K562 (cell line): ENCODE data around the gene ALK. TPM values are rescaled to one million over a fixed set of nuclear protein-coding genes. Genes with fewer than 3 reads are reported as not detected.

ENCODE experiments used
- ATAC-seq: fragments of 200-7000 bp; cut with Tn5 transposase; 3 replicates; pipeline ENCODE4 v1.9.1; 2020; ENCODE audit warnings: moderate library complexity
- BruUV-seq: library from RNA; stranded (reverse); fragments of 400-500 nt; replicated peaks from 2 replicates; lab custom pipeline; 2021; lab: Mats Ljungman, UMichigan
- CTCF ChIA-PET: fragments of 300-600 bp; formaldehyde crosslinking; extraction: SDS; loops from one replicate; lab custom pipeline; 2021; ENCODE audit warnings: low intra/inter-chr PET ratio; lab: Yijun Ruan, JAX
- POLR2A ChIA-PET: fragments of 300-600, 350-650 bp; sonication (Branson Sonifier 250); formaldehyde crosslinking; extraction: SDS; loops from one replicate; lab custom pipeline; 2021; ENCODE audit warnings: antibody characterized with exemption, inconsistent platforms; lab: Yijun Ruan, JAX
- DNase-seq, 4 experiments: peaks; one replicate each; pipeline versions ENCODE4 v3.0.0 to v3.0.0-alpha.2; 2011 to 2018; ENCODE audit warnings: low spot score in 3 of 4, mixed read lengths in 3 of 4; ENCODE audit errors: extremely low read depth in 1 of 4
- FAIRE-seq: peaks from 2 replicates; lab custom pipeline; 2011; peaks lifted over from hg19 to GRCh38; lab: Jason Lieb, UNC
- H2AFZ ChIP-seq: 2 replicates; pipeline ENCODE4 v1.6.0; 2011; ENCODE audit warnings: low read depth, low read length, control low read depth, inconsistent platforms
- H3K27ac ChIP-seq: fragments of 200-600 bp; 3 replicates; pipeline ENCODE4 v1.8.0; 2011; ENCODE audit warnings: low read depth, mild to moderate bottlenecking, control low read depth, inconsistent platforms, low read length, moderate library complexity, mixed read lengths; ENCODE audit errors: extremely low read depth
- H3K27me3 ChIP-seq, 2 experiments: fragments of 300-600 bp in 1 of 2; 2 replicates in 1 of 2; 3 replicates in 1 of 2; pipeline versions ENCODE4 v1.6.0 to v1.8.0; 2011; ENCODE audit warnings: inconsistent platforms in 2 of 2, low read length in 2 of 2, mild to moderate bottlenecking in 1 of 2, mixed read lengths in 1 of 2, moderate library complexity in 1 of 2; ENCODE audit not compliant: control insufficient read depth in 2 of 2, insufficient read depth in 2 of 2
- H3K36me3 ChIP-seq: fragments of 300-600 bp; 3 replicates; pipeline ENCODE4 v1.8.0; 2011; ENCODE audit warnings: mild to moderate bottlenecking, low read length, inconsistent platforms; ENCODE audit not compliant: control insufficient read depth, insufficient read depth
- H3K4me1 ChIP-seq, 2 experiments: fragments of 200-600 bp in 1 of 2; replicated peaks in 1 of 2; 2 replicates in 1 of 2; 3 replicates in 1 of 2; pipeline versions ENCODE4 v1.5.1 to v1.8.0; 2011; ENCODE audit warnings: inconsistent platforms in 2 of 2, low read length in 2 of 2, mild to moderate bottlenecking in 1 of 2, mixed read lengths in 1 of 2, moderate library complexity in 1 of 2; ENCODE audit not compliant: control insufficient read depth in 2 of 2, insufficient read depth in 2 of 2
- H3K4me2 ChIP-seq: 2 replicates; pipeline ENCODE4 v1.6.1; 2011; ENCODE audit warnings: low read length, control low read depth, inconsistent platforms, mixed read lengths; ENCODE audit not compliant: insufficient read depth
- H3K4me3 ChIP-seq: fragments of 200-600 bp; sonication (generic), shearing (Covaris generic); 2 replicates; pipeline ENCODE4 v1.5.1; 2016; ENCODE audit warnings: control low read depth, inconsistent platforms
- H3K79me2 ChIP-seq: fragments of 200-600 bp; 3 replicates; pipeline ENCODE4 v1.8.0; 2011; ENCODE audit warnings: low read length, inconsistent platforms; ENCODE audit not compliant: control insufficient read depth, insufficient read depth
- H3K9ac ChIP-seq, 2 experiments: 2 replicates each; pipeline versions ENCODE4 v1.6.0 to v1.6.1; 2011; ENCODE audit warnings: low read depth in 2 of 2, low read length in 2 of 2, control low read depth in 1 of 2, inconsistent platforms in 1 of 2, mild to moderate bottlenecking in 1 of 2, mixed read lengths in 1 of 2; ENCODE audit not compliant: insufficient read depth in 1 of 2
- H3K9me1 ChIP-seq: one replicate; pipeline ENCODE4 v1.6.0; 2011; ENCODE audit warnings: inconsistent platforms, mild to moderate bottlenecking, low read length, moderate library complexity; ENCODE audit not compliant: control insufficient read depth, insufficient read depth
- H3K9me3 ChIP-seq: replicated peaks from 2 replicates; pipeline ENCODE4 v1.5.1; 2011; ENCODE audit warnings: low read depth, low read length, inconsistent platforms; ENCODE audit not compliant: control insufficient read depth, insufficient read depth
- H4K20me1 ChIP-seq: replicated peaks from 2 replicates; pipeline ENCODE4 v1.6.1; 2011; ENCODE audit warnings: low read length, inconsistent platforms, mixed read lengths; ENCODE audit not compliant: control insufficient read depth, insufficient read depth
- BRF1 ChIP-seq: IDR thresholded peaks from 3 replicates; pipeline ENCODE4 v1.6.1; 2011; ENCODE audit warnings: borderline replicate concordance, mild to moderate bottlenecking; ENCODE audit not compliant: insufficient read length; ENCODE audit errors: extremely low read depth
- C11orf30 ChIP-seq: fragments of 450-650 bp; IDR thresholded peaks from 2 replicates; pipeline ENCODE4 v1.6.1; 2016; ENCODE audit warnings: low read depth, mild to moderate bottlenecking
- CBX2 ChIP-seq: fragments of 200-600 bp; sonication (generic); IDR thresholded peaks from one replicate; pipeline ENCODE4 v1.6.1; 2012; ENCODE audit warnings: mild to moderate bottlenecking, low read length, inconsistent platforms; ENCODE audit not compliant: insufficient read depth, poor library complexity, severe bottlenecking
- E2F6 ChIP-seq, 2 experiments: IDR thresholded peaks; 2 replicates each; pipeline ENCODE4 v1.6.1; 2011; ENCODE audit warnings: borderline replicate concordance in 1 of 2, control low read depth in 1 of 2, low read depth in 1 of 2, low read length in 1 of 2, mild to moderate bottlenecking in 1 of 2, mixed read lengths in 1 of 2, moderate library complexity in 1 of 2; ENCODE audit not compliant: insufficient read depth in 1 of 2, insufficient read length in 1 of 2, poor library complexity in 1 of 2, severe bottlenecking in 1 of 2; ENCODE audit errors: extremely low read depth in 1 of 2
- HDAC3 ChIP-seq: fragments of 450-650 bp; IDR thresholded peaks from 2 replicates; pipeline ENCODE4 v1.6.1; 2018; ENCODE audit warnings: borderline replicate concordance, mild to moderate bottlenecking, moderate library complexity; ENCODE audit not compliant: partially characterized antibody
- HINFP ChIP-seq: fragments of 450-650 bp; conservative IDR thresholded peaks from 2 replicates; pipeline ENCODE4 v1.6.1; 2016; ENCODE audit warnings: missing genetic modification characterization, low read depth, mild to moderate bottlenecking, control low read depth, missing compliant biosample characterization
- IRF1 ChIP-seq: sonication (generic); formaldehyde crosslinking; IDR thresholded peaks from 2 replicates; pipeline ENCODE4 v1.8.0; 2022; ENCODE audit warnings: missing genetic modification reagents, mild to moderate bottlenecking, borderline replicate concordance
- MCM2 ChIP-seq: fragments of 450-650 bp; IDR thresholded peaks from 2 replicates; pipeline ENCODE4 v1.6.1; 2017; ENCODE audit warnings: low read depth, mild to moderate bottlenecking
- NUFIP1 ChIP-seq: fragments of 450-650 bp; IDR thresholded peaks from 2 replicates; pipeline ENCODE4 v1.6.1; 2018; ENCODE audit not compliant: partially characterized antibody
- RBM17 ChIP-seq: fragments of 200-400 bp; formaldehyde crosslinking; IDR thresholded peaks from 2 replicates; pipeline ENCODE4 v1.6.1; 2017; ENCODE audit warnings: low read depth, mild to moderate bottlenecking, low read length, borderline replicate concordance
- SAP30 ChIP-seq: fragments of 200-600 bp; sonication (generic); IDR thresholded peaks from 2 replicates; pipeline ENCODE4 v1.6.1; 2012; ENCODE audit warnings: borderline replicate concordance, low read depth, mild to moderate bottlenecking, moderate library complexity, low read length, control low read depth, inconsistent platforms; ENCODE audit not compliant: insufficient read depth, poor library complexity, severe bottlenecking
- SNAPC5 ChIP-seq: fragments of 250-450 bp; sonication (Bioruptor Pico); IDR thresholded peaks from 2 replicates; pipeline ENCODE4 v1.8.0; 2021; ENCODE audit warnings: moderate library complexity, mild to moderate bottlenecking, inconsistent platforms
- TEAD2 ChIP-seq: fragments of 450-650 bp; IDR thresholded peaks from 2 replicates; pipeline ENCODE4 v1.6.1; 2016; ENCODE audit warnings: missing genetic modification characterization, control low read depth, missing compliant biosample characterization
- THAP7 ChIP-seq: fragments of 250-450 bp; sonication (Bioruptor Pico); IDR thresholded peaks from 2 replicates; pipeline ENCODE4 v1.5.0; 2021
- ZKSCAN3 ChIP-seq: fragments of 250-450 bp; sonication (Bioruptor Pico); IDR thresholded peaks from 2 replicates; pipeline ENCODE4 v1.4.0; 2020
- ZNF778 ChIP-seq: fragments of 450-650 bp; formaldehyde crosslinking; IDR thresholded peaks from 2 replicates; pipeline ENCODE4 v1.4.0; 2020; ENCODE audit warnings: mild to moderate bottlenecking, moderate library complexity
- WGBS: fragments of 100-300 bp; shearing (Covaris generic); methylation state at CpG from one replicate; pipeline ENCODE4 v1.1.6; 2016; ENCODE audit warnings: low coverage, mixed read lengths; ENCODE audit not compliant: insufficient coverage; ENCODE audit errors: missing lambda C conversion rate; 5-methylcytosine and 5-hydroxymethylcytosine counted together
- in situ Hi-C: fragments of 300-500 bp; cut with MboI; formaldehyde crosslinking; loops from 4 replicates; pipeline ENCODE4 v1.15.0; 2018; ENCODE audit warnings: inconsistent platforms, mixed read lengths
- intact Hi-C: fragments of 100-400 bp; cut with micrococcal nuclease; formaldehyde crosslinking; loops from 2 replicates; pipeline ENCODE4 v1.14.2; 2022
- polyA plus RNA-seq, 8 experiments: library from polyadenylated mRNA; depleted of rRNA in 4 of 8; stranded (reverse) in 5 of 8; unstranded in 3 of 8; fragments of >200 nt; fragmentation: Nextera tagmentation in 2 of 8; fragmentation: Illumina TruSeq in 1 of 8; extraction: Ambion mirVana in 2 of 8; extraction: Trizol in 1 of 8; gene quantifications; 2 replicates each; pipeline versions ENCODE4 v1.2.1 to v1.2.3, GENCODE V29; 2011 to 2014; ENCODE audit warnings: inconsistent platforms in 1 of 8, missing spikeins in 1 of 8
- total RNA-seq, 7 experiments: library from RNA; depleted of rRNA in 6 of 7; stranded (reverse); fragments of >200 nt in 6 of 7; fragmentation: Illumina TruSeq in 2 of 7; extraction: Trizol in 2 of 7; gene quantifications; 2 replicates each; pipeline versions ENCODE4 v1.2.1 to v1.2.3, GENCODE V29; 2011 to 2021; ENCODE audit warnings: low replicate concordance in 1 of 7

The ALK gene
- total and polyA plus RNA-seq, 9 of the 15 experiments (the other 6 are each of a cell fraction or from before 2014, with no cell fraction given): not detected

GRCh38 chr2:29448096-29448688, 473.2 kb downstream of the ALK start (continued):
- TF ChIP-seq SNAPC5 (CRISPR knock-in tag) (no peak), IRF1 (CRISPR knock-in tag) (no peak), SAP30 (no peak), BRF1 (no peak), HDAC3 (no peak), C11orf30 (no peak), CBX2 (no peak)

- ATAC-seq (no peak), DNase-seq (no peak), FAIRE-seq (no peak)
- Histone ChIP-seq H4K20me1 (no peaks in the 10 kb centered on the region; the same call in 1 of the 2 replicates), H3K79me2 (no peaks in the 10 kb centered on the region), H3K27ac (no peak overlapping the region), H3K4me2 (no peak overlapping the region), H2AFZ (no peak overlapping the region), H3K4me3 (no peak overlapping the region), H3K9me3 (no peaks in the 10 kb centered on the region), H3K27me3 (no peaks in the 10 kb centered on the region; a peak in 2 of 5 replicates), H3K36me3 (no peaks in the 10 kb centered on the region), H3K9ac (no peak overlapping the region), H3K9me1 (no peaks in the 10 kb centered on the region), H3K4me1 (no peaks in the 10 kb centered on the region)
- BruUV-seq: no TSS peak
- intact Hi-C loops: no loop called here
- CTCF ChIA-PET: no interaction called here
- POLR2A ChIA-PET: interaction anchor here (0.6 kb wide), 1 partner anchor 816 kb away, joined by 3 read pairs; no protein-coding TSS in a partner anchor
- WGBS: 0% methylated on average over 4 of the region's 4 CpGs
- TF ChIP-seq NUFIP1 (no peak), MCM2 (no peak), THAP7 (CRISPR knock-in tag) (no peak), ZNF778 (CRISPR knock-in tag) (no peak), RBM17 (no peak), HINFP (tag) (no peak), E2F6 (IDR thresholded peaks at IDR 0.05; ENCODE audit: borderline replicate concordance in 1 of 2, extremely low read depth in 1 of 2, insufficient read depth in 1 of 2, insufficient read length in 1 of 2, low read depth in 1 of 2, low read length in 1 of 2, poor library complexity in 1 of 2, severe bottlenecking in 1 of 2) (no peak), TEAD2 (no peak), ZKSCAN3 (CRISPR knock-in tag) (no peak)
- in situ Hi-C loops: no loop called here
Measured at GRCh38 chr2:29447513-29447912, 473.9 kb downstream of the ALK start.
